Activated T-cell treated with anti-CD3 and anti-CD28 coated beads for 24 hours (primary cell): ENCODE results near the gene UBTFL1.
"Not testable (repeated sequence)": the region's sequence is repeated elsewhere in the genome, so short reads cannot be mapped to it uniquely, and the experiment has no call there.

ENCODE experiments used
- DNase-seq: peaks from one replicate; pipeline ENCODE4 v3.0.0-alpha.2; 2020; ENCODE audit warnings: low read depth

The UBTFL1 gene

DNA sequence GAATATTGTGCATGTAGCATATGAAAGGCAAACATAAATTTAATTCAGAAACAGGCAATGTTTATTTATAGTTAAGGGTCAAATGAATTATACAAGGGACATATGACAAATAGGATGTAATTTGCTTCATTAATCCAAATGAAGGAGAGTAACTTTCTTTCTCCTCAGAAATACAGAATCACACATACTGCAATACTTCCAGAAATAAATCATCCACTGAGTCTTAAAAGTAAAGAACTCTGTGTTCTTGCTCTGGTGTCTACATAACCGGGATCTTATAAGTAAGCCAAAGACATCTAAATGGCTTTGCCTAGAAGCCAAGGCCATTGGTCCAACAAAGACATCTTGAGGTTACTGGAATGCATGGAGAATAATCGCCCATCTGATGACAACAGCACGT lies at the start of gene UBTFL1:
TSS of gene UBTFL1 (plus strand) at position 301 of the 400 bp plus-strand sequence. CDS start at position 301, 0 bp downstream.
- DNase-seq: not testable (repeated sequence)

GRCh38 chr11:90051591-90052209 lies 34.0 kb upstream of the UBTFL1 start:
- DNase-seq: not testable (repeated sequence)

DNA sequence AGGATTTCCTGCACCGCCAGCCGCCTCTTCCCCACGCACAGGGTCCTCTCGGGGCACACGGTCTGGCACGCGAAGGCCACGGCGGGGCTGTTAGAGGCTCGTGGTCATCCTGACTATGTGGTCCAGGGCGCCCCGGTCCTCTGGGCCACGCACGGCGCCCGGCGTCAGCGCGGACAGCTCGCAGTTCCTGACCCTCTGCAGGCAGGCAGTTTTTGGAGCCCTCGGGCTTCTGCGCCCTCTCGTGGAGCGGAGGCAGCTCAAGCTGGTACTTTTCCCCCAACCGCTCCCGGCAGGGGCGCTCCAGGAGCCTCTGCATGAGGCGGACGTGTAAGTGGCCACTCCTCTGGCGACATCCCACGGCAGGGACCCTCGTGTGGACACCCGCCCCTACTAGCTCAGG lies 33.4 kb upstream of the UBTFL1 start:
- DNase-seq: not testable (repeated sequence)

DNA sequence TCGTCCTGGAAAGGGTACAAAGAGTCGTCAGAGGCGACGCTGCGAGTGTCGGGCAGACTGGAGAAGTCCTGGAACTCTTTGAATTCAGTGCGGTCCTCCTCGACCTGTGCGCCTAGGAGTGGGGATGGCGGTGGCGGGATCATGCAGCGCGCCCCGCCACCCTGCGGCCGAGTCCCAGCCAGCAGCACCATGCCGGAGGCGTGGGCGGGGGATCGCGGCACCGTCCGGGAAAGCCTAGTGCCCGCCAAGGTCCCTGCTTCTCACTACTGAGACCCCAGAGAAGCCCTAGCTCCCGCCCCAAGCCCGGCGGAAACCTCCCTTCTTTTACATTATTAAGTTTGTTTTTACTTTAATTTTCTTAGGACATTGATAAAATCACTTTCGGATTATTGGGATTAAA lies 32.2 kb upstream of the UBTFL1 start:
- DNase-seq: not testable (repeated sequence)

DNA sequence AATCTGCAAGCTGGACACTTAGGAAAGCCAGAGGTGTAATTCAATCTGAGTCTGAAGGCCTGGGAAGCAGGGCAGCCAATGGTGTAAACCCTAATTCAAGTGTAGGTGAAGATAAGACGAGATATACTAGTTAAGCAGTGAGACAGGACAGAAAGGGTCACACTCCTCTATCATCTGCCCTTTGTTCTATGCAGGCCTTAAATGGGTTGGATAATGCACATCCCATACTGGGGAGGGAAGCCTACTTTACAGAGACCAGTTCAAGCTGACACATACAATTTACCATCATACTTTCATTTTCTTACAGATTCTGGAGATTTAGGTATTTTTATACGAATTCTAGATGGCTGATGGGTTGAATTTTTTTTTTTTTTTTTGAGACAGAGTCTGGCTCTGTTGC lies 3.0 kb downstream of the UBTFL1 start:
- not testable (repeated sequence) for DNase-seq

DNA sequence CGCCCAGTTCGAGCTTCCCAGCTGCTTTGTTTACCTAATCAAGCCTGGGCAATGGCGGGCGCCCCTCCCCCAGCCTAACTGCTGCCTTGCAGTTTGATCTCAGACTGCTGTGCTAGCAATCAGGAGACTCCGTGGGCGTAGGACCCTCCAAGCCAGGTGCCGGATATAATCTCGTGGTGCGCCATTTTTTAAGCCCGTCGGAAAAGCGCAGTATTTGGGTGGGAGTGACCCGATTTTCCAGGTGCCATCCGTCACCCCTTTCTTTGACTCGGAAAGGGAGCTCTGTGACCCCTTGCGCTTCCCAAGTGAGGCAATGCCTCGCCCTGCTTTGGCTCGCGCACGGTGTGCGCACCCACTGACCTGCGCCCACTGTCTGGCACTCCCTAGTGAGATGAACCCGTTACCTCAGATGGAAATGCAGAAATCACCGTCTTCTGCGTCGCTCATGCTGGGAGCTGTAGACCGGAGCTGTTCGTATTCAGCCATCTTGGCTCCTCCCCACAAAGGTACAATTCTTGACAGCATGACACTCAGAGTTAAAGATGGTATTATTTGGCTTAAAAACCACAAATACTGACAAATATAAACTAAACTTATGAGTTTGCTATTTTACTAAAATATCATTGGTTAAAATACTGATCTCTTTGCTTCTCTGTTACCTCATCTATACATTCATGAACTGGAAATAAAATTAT lies 9.6 kb downstream of the UBTFL1 start:
- not testable (repeated sequence) for DNase-seq

- not testable (repeated sequence) for DNase-seq
These were observed 12.5 kb downstream of the UBTFL1 start for GRCh38 chr11:90098261-90098660.

DNA sequence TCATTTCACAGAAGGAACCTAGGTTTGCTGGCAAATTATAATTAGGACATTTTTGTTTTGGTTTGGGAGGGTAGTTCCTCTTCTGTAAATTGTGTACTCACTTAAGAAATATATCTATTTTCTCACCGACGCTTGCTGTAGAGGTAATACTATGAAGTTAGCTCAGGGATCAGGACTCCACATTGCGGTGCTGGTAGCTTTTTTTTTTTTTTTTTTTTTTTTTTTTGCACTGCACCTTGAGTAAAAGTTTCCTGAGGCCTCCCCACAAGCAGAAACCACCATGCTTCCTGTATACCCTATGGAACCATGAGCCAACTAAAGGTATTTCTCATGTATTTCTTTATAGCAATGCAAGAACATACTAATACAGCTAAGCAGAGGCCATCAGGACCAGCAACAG lies 14.7 kb downstream of the UBTFL1 start:
- DNase-seq: no peak

- DNase-seq: no peak
These were observed 27.8 kb downstream of the UBTFL1 start for GRCh38 chr11:90113541-90113940.

DNA sequence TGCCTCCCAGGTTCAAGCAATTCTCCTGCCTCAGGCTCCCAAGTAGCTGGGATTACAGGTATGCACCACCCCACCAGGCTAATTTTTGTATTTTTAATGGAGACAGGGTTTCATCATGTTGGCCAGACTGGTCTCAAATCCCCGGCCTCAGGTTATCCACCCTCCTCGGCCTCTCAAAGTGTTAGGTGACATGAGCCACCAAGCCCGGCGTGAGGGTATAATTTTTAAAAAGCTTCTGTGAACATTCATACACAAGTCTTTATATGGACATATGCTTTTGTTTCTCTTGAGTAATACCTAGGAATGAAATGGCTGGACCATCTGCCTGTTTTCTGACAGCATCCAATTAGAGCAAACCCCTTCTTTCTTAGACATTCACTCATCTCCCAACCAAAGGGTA lies 34.4 kb downstream of the UBTFL1 start:
- DNase-seq: no peak

GRCh38 chr11:90124371-90124770 lies 38.6 kb downstream of the UBTFL1 start:
- DNase-seq: no peak

DNA sequence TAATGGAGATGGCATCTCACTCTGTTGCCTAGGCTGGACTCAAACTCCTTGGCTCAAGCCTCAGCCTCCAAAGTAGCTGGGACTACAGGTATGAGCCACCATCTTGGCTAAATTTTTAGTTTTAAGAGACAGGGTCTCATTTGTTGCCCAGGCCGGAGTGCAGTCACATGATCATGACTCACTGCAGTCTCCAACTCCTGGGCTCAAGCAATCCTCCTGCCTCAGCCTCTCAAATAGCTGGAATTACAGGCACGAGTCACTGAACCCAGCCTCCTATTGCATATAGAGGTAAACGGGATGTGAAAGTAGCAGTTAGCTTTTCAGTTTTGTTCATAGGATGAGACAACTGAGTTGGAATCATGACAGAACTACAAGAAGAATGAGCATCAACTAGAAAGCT lies 39.2 kb downstream of the UBTFL1 start:
- no peak for DNase-seq

GRCh38 chr11:90133560-90134477 lies 48.1 kb downstream of the UBTFL1 start:
- no peak for DNase-seq

DNA sequence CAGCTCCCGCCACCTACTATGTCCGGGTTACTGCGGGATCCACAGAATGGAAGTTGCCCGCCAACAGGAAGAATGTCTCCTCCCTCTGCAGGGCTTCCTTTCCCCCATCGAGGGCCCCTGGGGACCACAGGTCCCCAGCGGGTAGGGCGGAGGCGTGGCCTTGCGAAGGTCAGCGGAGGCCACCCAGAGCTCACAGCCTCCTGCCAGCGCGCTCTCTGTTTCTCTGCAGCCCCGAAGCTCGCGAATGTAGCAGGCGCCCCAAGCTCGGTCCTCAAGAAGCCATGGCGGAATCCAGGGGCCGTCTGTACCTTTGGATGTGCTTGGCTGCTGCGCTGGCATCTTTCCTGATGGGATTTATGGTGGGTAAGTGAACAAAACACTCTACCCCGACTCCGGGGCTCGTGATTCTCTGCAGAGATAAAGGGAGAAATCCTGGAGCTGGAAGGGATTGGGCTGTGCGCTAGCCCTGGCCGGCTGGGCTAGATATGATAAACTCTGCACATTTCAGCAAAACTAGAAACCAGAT lies 48.8 kb downstream of the UBTFL1 start, which contains the start of gene NAALAD2:
TSS of gene NAALAD2 (plus strand) at position 186 of the 526 bp plus-strand sequence. CDS start at position 282, 96 bp downstream.
- DNase-seq: no peak

- no peak for DNase-seq
These were observed 49.3 kb downstream of the UBTFL1 start for GRCh38 chr11:90135016-90135415.
